Iris pigment epithelial cell (primary cell): ENCODE results near the gene CYBC1.
"Not testable (repeated sequence)": the region's sequence is repeated elsewhere in the genome, so short reads cannot be mapped to it uniquely, and the experiment has no call there.

Experiments used
- DNase-seq: peaks from one replicate; pipeline ENCODE4 v3.0.0-alpha.2; 2011; ENCODE audit warnings: low read depth

CYBC1 gene

GRCh38 chr17:82434216-82434565, 16.4 kb downstream of the CYBC1 start:
- DNase-seq = no peak

- no peak for DNase-seq
Observed at GRCh38 chr17:82433560-82434215, 16.9 kb downstream of the CYBC1 start.

DNA sequence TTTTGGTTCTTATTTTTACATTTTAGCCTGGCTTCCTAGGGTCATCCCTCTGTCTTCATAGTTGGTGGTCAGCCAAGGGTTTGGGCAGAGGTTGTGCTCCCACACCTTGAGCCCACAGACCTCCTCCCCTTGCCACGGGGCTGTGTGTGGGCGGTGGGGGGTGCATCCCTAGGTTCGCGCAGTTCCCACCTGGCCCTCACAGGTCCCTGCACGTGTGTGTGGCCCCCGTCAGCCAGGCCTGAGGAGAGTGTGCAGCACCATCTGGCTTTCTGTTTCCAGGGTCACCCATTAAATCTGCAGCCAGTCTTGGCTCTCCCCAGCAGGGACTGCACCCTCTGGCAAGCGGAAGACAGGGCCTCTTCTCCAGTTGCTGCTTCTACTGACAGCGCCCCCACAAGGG, 18.5 kb downstream of the CYBC1 start:
- DNase-seq = no peak

DNA sequence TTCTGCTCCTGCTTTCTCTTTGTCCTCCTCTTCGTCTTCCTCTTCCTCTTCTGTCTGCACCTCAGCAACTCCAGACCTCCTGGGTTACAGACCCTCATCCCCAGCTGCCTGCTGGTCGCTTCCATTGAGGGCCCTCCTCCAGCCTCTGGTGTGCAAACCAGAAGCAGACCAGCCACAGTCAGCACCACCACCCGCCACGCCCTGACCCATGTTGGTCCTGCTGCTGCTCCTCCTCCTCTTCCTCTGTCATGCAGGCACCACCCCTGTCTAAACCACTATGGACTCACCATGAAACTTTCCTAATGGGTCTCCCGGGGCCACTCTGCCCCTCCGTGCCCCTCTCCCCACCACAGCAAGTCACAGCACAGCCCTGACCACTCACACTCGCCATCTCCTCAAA, 20.7 kb downstream of the CYBC1 start:
- no peak for DNase-seq

DNA sequence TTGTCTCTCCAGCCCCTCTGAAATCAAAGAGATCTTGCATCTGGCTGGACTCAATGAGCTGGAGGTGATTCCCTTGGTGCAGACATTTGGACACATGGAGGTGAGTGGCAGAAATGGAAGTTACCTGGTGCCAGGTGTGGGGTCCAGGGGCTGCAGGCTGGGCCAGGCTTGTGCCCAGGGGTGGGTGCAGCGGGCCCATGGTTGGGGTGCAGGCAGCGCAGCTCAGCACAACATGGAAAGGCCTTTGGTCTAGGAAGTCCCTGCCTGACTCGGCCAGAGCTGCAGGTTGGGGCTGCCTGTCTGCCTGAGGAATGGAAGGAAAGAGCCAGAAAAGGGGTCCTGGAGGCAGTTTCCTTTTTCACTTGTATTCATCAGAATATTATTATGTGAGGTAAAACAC, 22.0 kb downstream of the CYBC1 start:
- DNase-seq = no peak

GRCh38 chr17:82424863-82425159, 25.7 kb downstream of the CYBC1 start:
- DNase-seq = no peak

DNA sequence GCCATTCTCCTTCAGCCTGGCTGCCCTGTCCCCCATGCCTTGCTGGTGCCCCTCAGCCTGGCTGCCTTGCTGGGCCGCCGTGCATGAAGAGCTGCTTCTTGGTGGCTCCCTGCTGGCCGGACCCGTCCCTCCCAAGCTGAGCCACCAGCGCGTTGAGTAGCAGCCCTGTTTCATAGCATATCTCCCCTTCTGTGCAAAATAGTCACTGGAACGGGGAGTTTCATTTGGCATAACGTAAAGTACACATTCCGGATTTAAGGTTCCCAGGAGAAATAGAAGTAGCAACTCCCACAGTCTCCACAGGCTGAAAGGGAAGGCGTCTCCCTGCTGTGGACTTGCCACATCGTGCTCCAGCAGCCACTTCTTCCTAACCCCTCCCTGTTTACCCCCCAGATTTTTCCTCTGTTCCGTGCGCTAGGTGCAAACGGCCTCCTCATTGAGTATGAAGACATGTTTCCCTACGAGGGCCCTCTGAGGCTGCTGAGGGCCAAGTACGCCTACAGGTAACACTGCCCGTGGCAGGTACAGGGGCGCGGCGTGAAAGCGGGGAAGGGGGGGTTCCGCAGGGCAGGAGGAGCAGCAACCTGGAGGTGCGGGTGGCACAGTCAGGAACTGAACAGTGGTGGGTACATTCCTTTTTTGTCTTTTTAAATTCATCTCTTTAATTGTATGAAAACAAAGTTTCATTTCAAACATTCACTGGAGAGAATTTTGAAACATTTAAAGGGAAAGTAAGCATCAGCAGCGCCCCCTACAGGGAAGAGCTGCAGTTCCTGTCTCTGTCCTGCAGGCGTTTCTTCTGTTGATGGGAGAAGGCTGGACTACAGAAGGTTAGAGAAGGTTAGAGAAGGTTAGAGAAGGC, 26.3 kb downstream of the CYBC1 start:
- peak; percentile 49 for DNase-seq

DNA sequence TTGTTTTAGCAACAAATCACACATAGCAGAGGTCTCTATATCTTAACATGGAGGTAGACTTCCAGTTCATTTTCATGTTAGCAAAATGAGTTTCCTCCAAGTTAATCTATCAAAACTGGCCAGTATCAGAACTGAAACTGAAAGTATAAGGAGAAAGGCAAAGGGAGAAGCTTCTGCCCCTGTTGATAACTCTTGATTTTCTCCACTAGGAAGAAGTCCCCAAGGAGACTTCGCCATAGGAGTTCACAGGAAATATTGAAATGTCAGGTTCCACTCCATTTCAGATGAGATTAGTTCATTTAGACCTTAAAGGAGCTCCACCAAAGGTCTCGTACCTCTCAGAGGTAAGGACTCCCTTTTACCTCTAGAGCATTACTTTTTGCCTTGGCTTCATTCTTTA, 31.0 kb downstream of the CYBC1 start:
- no peak for DNase-seq

GRCh38 chr17:82418001-82418986, 32.3 kb downstream of the CYBC1 start, which contains the start of the genes HEXD and OGFOD3:
TSS of gene HEXD (plus strand) at chr17:82418347. CDS start at chr17:82419800, 1,453 bp downstream.
TSS of gene OGFOD3 (minus strand) at chr17:82418586. CDS start at chr17:82418485, 101 bp downstream.
- DNase-seq = peak; percentile 81

GRCh38 chr17:82416771-82417170, 33.8 kb downstream of the CYBC1 start:
- DNase-seq = no peak

- DNase-seq = no peak
Observed at GRCh38 chr17:82416264-82416663, 34.3 kb downstream of the CYBC1 start.

DNA sequence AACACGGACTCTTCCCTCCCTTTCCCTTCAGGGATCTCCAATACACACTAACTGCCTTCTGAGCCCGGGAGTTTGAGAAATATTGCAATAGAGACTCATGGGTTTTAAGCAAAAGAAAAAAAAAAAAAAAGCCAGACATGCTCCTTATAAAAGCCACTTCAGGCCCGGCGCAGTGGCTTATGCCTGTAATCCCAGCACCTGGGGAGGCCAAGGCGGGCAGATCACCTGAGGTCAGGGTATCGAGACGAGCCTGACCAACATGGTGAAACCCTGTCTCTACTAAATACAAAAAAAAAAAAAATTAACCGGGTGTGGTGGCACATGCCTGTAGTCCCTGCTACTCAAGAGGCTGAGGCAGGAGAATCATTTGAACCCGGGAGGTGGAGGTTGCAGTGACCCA, 34.8 kb downstream of the CYBC1 start:
- DNase-seq = no peak

DNA sequence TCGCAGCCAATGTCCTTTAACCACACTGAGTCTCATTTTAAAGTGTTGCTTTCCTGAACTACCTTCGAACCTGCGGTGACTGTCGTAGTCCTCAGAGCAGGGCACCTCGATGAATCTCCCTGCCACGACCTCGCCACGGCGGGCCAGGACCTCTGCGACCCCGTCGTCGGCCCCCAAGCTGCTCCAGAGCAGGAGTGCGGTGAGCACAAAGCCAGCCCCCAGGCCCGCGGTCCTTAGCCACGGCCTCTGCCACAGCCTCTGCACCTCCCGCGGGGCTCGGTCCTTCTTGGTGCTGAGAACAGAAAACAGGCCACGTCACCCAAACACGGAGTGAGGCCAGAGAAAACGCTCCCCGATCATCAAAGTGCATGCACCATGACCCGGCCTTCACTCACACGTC, 35.2 kb downstream of the CYBC1 start:
- DNase-seq = no peak

DNA sequence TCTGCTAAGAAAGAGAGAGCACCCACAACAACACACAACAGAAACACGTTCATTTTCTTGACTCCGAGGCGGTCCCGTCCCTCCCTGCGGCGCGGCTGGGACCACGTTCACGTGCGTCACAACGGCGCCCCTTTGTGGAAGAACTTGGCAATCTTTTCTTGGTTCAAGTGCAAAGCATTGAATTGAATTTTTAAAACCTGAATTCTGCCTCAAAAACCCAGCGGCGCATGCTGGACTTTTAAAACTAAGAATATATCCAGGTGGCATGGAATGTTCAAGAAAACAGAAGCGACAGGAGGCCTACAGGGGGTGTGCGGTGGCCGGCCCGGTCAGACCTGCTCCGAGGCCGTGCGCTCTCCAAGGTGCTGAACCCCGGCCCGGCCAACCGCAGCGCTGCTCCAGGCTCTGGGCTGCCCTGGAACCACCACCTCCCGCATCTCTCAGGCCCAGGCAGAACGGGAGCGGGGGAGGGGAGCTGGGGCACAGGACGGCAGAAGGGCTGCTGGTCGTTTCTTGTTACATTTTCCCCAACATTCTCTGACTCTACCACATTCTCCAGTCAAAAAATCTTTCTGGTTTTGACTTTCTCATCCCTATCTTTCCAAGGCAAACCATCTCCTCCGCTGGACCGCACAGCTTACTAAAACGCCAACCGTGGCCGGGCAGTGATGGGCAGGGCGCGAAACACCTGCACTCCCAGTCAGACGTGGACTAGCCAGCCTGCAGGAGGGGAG, 35.8 kb downstream of the CYBC1 start:
- DNase-seq = peak; percentile 65

GRCh38 chr17:82412535-82413520, 37.7 kb downstream of the CYBC1 start:
- DNase-seq = no peak

- DNase-seq = not testable (repeated sequence)
Observed at GRCh38 chr17:82412081-82412480, 38.5 kb downstream of the CYBC1 start.

DNA sequence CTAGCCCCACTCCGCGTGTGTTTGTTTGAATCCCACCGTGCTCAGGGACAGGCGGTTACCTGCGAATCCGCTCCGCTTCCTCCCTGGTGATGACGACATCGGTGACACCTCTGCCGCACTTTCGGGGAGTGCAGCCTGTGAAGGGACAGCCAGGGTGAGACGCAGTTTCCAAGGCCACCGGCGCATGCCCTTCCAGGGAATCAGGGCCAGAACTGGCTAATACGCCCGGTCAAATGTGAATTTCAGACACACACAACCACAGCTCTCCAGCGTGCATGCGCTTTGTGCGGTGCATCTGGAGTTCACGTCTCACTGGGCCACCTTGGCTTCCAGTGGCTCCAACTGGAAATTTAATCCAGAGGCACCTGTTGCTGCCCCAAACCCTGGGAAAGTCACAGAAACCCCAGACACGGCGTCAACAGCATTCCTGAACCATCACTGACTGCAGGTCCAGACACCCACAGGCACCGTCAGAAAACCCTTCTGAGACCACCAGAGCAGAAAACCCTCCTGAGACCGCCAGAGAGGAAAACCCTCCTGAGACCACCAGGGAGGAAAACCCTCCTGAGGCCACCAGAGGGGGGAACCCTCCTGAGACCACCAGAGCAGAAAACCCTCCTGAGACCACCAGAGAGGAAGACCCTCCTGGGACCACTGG, 39.0 kb downstream of the CYBC1 start:
- DNase-seq = no peak

GRCh38 chr17:82410014-82410716, 40.4 kb downstream of the CYBC1 start:
- DNase-seq = no peak

DNA sequence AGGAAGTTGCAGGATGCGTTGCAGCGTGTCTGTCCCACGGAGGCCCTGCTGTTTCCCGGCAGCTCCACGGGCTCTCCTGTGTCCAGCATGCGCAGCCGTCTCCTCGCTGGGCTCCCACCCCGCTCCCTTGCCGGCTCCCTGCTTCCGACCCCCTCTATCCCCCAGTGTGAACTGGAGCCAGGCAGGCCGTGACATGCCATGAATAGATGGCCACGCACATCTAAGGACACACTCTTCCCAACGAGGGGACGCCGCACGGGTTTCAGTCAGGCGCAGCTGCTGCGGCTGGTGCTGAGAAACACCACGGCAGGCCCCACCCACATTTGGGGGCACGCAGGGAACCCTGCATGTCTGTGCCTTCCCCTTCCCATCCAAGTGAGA, 41.6 kb downstream of the CYBC1 start:
- DNase-seq = no peak
